ENCODE measurements around the gene IL17C.

Gene IL17C

GRCh38 chr16:88600539-88600896 is 37.9 kb upstream of the IL17C start:
- Histone ChIP-seq H3K27ac (peak overlapping the region; percentile 73), H3K4me3 (ENCODE audit: low read depth, low read length) (no peak overlapping the region), H3K36me3 (ENCODE audit: control insufficient read depth, insufficient read depth, low read length) (no peaks in the 10 kb centered on the region), H3K9me3 (ENCODE audit: control insufficient read depth, low read length) (no peaks in the 10 kb centered on the region), H3K4me1 (no peaks in the 10 kb centered on the region), H2AFZ (no peak overlapping the region), H3K27me3 (ENCODE audit: control insufficient read depth, insufficient read depth, low read length) (no peaks in the 10 kb centered on the region), H3K4me2 (ENCODE audit: low read length) (no peak overlapping the region), H3K9ac (no peak overlapping the region), H3K79me2 (peaks cover 41% of the 10 kb centered on the region)
- TF ChIP-seq CTCF (IDR thresholded peaks at IDR 0.05): no peak

- no peak overlapping the region for H3K4me3 ChIP-seq (ENCODE audit: low read depth, low read length)
- H3K36me3 ChIP-seq (ENCODE audit: control insufficient read depth, insufficient read depth, low read length): no peaks in the 10 kb centered on the region
- peaks cover 39% of the 10 kb centered on the region for H3K79me2 ChIP-seq
- no peak overlapping the region for H3K4me2 ChIP-seq (ENCODE audit: low read length)
- H3K4me1 ChIP-seq: no peaks in the 10 kb centered on the region
- H3K9me3 ChIP-seq (ENCODE audit: control insufficient read depth, low read length): no peaks in the 10 kb centered on the region
- H3K9ac ChIP-seq: no peak overlapping the region
- no peak overlapping the region for H3K27ac ChIP-seq
- H2AFZ ChIP-seq: no peak overlapping the region
- H3K27me3 ChIP-seq (ENCODE audit: control insufficient read depth, insufficient read depth, low read length): no peaks in the 10 kb centered on the region
- no peak for TF ChIP-seq CTCF (IDR thresholded peaks at IDR 0.05)
Observed at GRCh38 chr16:88601313-88602036, 36.9 kb upstream of the IL17C start.

GRCh38 chr16:88602091-88602490 is 36.3 kb upstream of the IL17C start:
- H3K79me2 ChIP-seq: peaks cover 45% of the 10 kb centered on the region
- H3K9me3 ChIP-seq (ENCODE audit: control insufficient read depth, low read length): no peaks in the 10 kb centered on the region
- no peaks in the 10 kb centered on the region for H3K4me1 ChIP-seq
- H3K27ac ChIP-seq: no peak overlapping the region
- no peak overlapping the region for H3K4me3 ChIP-seq (ENCODE audit: low read depth, low read length)
- no peaks in the 10 kb centered on the region for H3K36me3 ChIP-seq (ENCODE audit: control insufficient read depth, insufficient read depth, low read length)
- H2AFZ ChIP-seq: no peak overlapping the region
- no peak overlapping the region for H3K9ac ChIP-seq
- TF ChIP-seq CTCF (IDR thresholded peaks at IDR 0.05): no peak
- H3K4me2 ChIP-seq (ENCODE audit: low read length): no peak overlapping the region
- no peaks in the 10 kb centered on the region for H3K27me3 ChIP-seq (ENCODE audit: control insufficient read depth, insufficient read depth, low read length)

- H3K4me3 ChIP-seq (ENCODE audit: low read depth, low read length): no peak overlapping the region
- no peaks in the 10 kb centered on the region for H3K4me1 ChIP-seq
- H2AFZ ChIP-seq: no peak overlapping the region
- H3K27me3 ChIP-seq (ENCODE audit: control insufficient read depth, insufficient read depth, low read length): no peaks in the 10 kb centered on the region
- no peak overlapping the region for H3K4me2 ChIP-seq (ENCODE audit: low read length)
- H3K9me3 ChIP-seq (ENCODE audit: control insufficient read depth, low read length): no peaks in the 10 kb centered on the region
- H3K9ac ChIP-seq: no peak overlapping the region
- H3K36me3 ChIP-seq (ENCODE audit: control insufficient read depth, insufficient read depth, low read length): no peaks in the 10 kb centered on the region
- H3K79me2 ChIP-seq: peaks cover 41% of the 10 kb centered on the region
- TF ChIP-seq CTCF (IDR thresholded peaks at IDR 0.05): no peak
- H3K27ac ChIP-seq: no peak overlapping the region
Observed at GRCh38 chr16:88605186-88606147, 32.9 kb upstream of the IL17C start.

Data from parathyroid adenoma (tissue), 2 donors.